ENCODE data around the gene COL2A1. TPM values are rescaled to one million over a fixed set of nuclear protein-coding genes. Genes with fewer than 3 reads are reported as not detected.

The COL2A1 gene
- total and polyA plus RNA-seq, 4 donors = 321 TPM; not detected in 3

GRCh38 chr12:48050174-48050573, 45.9 kb upstream of the COL2A1 start:
- 88% methylated on average over 6 of the region's 6 CpGs for WGBS

GRCh38 chr12:48045965-48046518, 41.8 kb upstream of the COL2A1 start:
- H3K4me1 ChIP-seq (ENCODE audit: control insufficient read depth in 4 of 4, insufficient read depth in 4 of 4, low read length in 3 of 4) = no peaks in the 10 kb centered on the region
- no peak overlapping the region for H3K4me3 ChIP-seq (ENCODE audit: low read depth in 1 of 3, low read length in 3 of 3)
- H3K36me3 ChIP-seq (ENCODE audit: control insufficient read depth in 4 of 4, insufficient read depth in 3 of 4, low read depth in 1 of 4, low read length in 3 of 4) = peaks cover 6 to 45% (median 36%) of the 10 kb centered on the region in 4 donors
- DNase-seq (ENCODE audit: low spot score) = no peak
- H3K9me3 ChIP-seq (ENCODE audit: control insufficient read depth in 4 of 4, low read length in 3 of 4) = no peaks in the 10 kb centered on the region
- no peak overlapping the region for H3K9ac ChIP-seq (ENCODE audit: low read depth in 1 of 2, low read length in 2 of 2)
- no peak overlapping the region for H3K27ac ChIP-seq (ENCODE audit: low read depth in 1 of 2, low read length in 2 of 2)
- H3K27me3 ChIP-seq (ENCODE audit: control insufficient read depth in 4 of 4, insufficient read depth in 4 of 4, low read length in 3 of 4) = no peaks in the 10 kb centered on the region
- WGBS = 95% methylated on average over 2 of the region's 2 CpGs
- no peak for TF ChIP-seq TAF1 (conservative IDR thresholded peaks at IDR 0.05)
- no peak for TF ChIP-seq YY1 (IDR thresholded peaks at IDR 0.05)
- no peak for TF ChIP-seq GABPA (IDR thresholded peaks at IDR 0.05 in 1 of 2, conservative IDR thresholded peaks at IDR 0.05 in 1 of 2)
- TF ChIP-seq EGR1 (IDR thresholded peaks at IDR 0.05; ENCODE audit: low read depth in 2 of 2) = no peak
- TF ChIP-seq RAD21 (IDR thresholded peaks at IDR 0.05) = no peak
- TF ChIP-seq SP1 (IDR thresholded peaks at IDR 0.05) = no peak
- no peak for TF ChIP-seq ZBTB33 (IDR thresholded peaks at IDR 0.05)
- TF ChIP-seq HNF4G (IDR thresholded peaks at IDR 0.05) = no peak
- no peak for TF ChIP-seq FOXA2 (IDR thresholded peaks at IDR 0.05)
- TF ChIP-seq JUND (IDR thresholded peaks at IDR 0.05) = no peak
- no peak for TF ChIP-seq NR2F2 (IDR thresholded peaks at IDR 0.05)
- no peak for TF ChIP-seq RXRA (IDR thresholded peaks at IDR 0.05)
- TF ChIP-seq CTCF (IDR thresholded peaks at IDR 0.05; ENCODE audit: low read depth, low read length, missing input control) = no peak
- no peak for TF ChIP-seq ATF3 (IDR thresholded peaks at IDR 0.05)

More at GRCh38 chr12:48050174-48050573, 45.9 kb upstream of the COL2A1 start:
- H3K36me3 ChIP-seq (ENCODE audit: control insufficient read depth in 4 of 4, insufficient read depth in 3 of 4, low read depth in 1 of 4, low read length in 3 of 4) = peaks cover 2 to 37% (median 30%) of the 10 kb centered on the region in 4 donors
- no peaks in the 10 kb centered on the region for H3K27me3 ChIP-seq (ENCODE audit: control insufficient read depth in 4 of 4, insufficient read depth in 4 of 4, low read length in 3 of 4)
- H3K4me1 ChIP-seq (ENCODE audit: control insufficient read depth in 4 of 4, insufficient read depth in 4 of 4, low read length in 3 of 4) = no peaks in the 10 kb centered on the region
- no peak for TF ChIP-seq TAF1 (conservative IDR thresholded peaks at IDR 0.05)
- no peak for TF ChIP-seq HNF4A (conservative IDR thresholded peaks at IDR 0.05)
- TF ChIP-seq GABPA (IDR thresholded peaks at IDR 0.05 in 1 of 2, conservative IDR thresholded peaks at IDR 0.05 in 1 of 2) = no peak
- no peak for TF ChIP-seq JUND (IDR thresholded peaks at IDR 0.05)
- TF ChIP-seq ZBTB33 (IDR thresholded peaks at IDR 0.05) = no peak
- TF ChIP-seq RAD21 (IDR thresholded peaks at IDR 0.05) = no peak
- TF ChIP-seq EGR1 (IDR thresholded peaks at IDR 0.05; ENCODE audit: low read depth in 2 of 2) = no peak
- TF ChIP-seq NR2F2 (IDR thresholded peaks at IDR 0.05) = no peak
- no peak for TF ChIP-seq FOXA2 (IDR thresholded peaks at IDR 0.05)
- no peak for TF ChIP-seq SP1 (IDR thresholded peaks at IDR 0.05)
- TF ChIP-seq MAX (IDR thresholded peaks at IDR 0.05) = no peak
- no peak for TF ChIP-seq CTCF (IDR thresholded peaks at IDR 0.05; ENCODE audit: low read depth, low read length, missing input control)
- TF ChIP-seq RXRA (IDR thresholded peaks at IDR 0.05) = no peak
- H3K9me3 ChIP-seq (ENCODE audit: control insufficient read depth in 4 of 4, low read length in 3 of 4) = no peaks in the 10 kb centered on the region
- DNase-seq (ENCODE audit: low spot score) = no peak
- no peak overlapping the region for H3K4me3 ChIP-seq (ENCODE audit: low read depth in 1 of 3, low read length in 3 of 3)
- H3K9ac ChIP-seq (ENCODE audit: low read depth in 1 of 2, low read length in 2 of 2) = no peak overlapping the region
- no peak overlapping the region for H3K27ac ChIP-seq (ENCODE audit: low read depth in 1 of 2, low read length in 2 of 2)

All from liver (tissue), 9 donors.